GM12865 (cell line): Measurements from ENCODE around the gene SLC35F1.

Experiments used
- DNase-seq: peaks from one replicate; pipeline ENCODE4 v3.0.0; 2010; ENCODE audit warnings: low read depth
- H3K4me3 ChIP-seq: 2 replicates; pipeline ENCODE4 v1.5.1; 2011; ENCODE audit warnings: mild to moderate bottlenecking, low read depth, low read length, control low read depth
- TF ChIP-seq, protein P1 (sequence below): IDR thresholded peaks from 2 replicates; pipeline ENCODE4 v1.5.1; 2011; ENCODE audit warnings: low read length, control low read depth, low read depth, inconsistent platforms; ENCODE audit not compliant: insufficient read depth; ENCODE audit errors: missing control alignments

Gene SLC35F1

DNA sequence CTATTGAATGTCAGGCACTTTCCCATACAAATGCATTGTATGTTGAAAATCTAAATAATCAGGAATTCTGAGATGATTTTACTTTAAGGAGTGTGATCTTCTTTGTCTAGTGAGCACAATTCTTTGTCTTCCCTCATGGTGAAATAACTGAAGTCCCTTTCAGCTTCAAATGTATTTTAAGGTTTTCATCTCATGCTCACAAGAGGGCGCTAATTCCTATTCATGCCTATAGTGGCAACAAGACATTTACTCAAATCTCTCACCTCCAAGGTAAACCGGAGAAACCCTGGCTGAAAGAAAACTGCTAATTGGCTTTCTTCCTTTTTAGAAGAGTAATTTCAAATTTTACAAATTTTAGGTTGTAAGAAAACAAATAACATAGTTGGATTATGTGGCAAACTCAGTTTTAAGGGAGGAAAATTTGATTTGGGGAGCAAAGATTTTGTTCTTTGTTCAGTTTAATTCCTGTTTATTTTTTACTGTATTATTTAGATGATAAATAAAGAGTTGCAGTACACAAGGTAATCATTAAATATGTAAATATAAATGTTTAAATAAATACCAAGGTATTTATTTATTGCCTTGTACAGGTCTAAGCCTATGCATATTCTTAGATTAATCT lies 69.1 kb downstream of the SLC35F1 start:
- H3K4me3 ChIP-seq: no peak overlapping the region
- peak; percentile 59 for DNase-seq
- TF ChIP-seq, protein P1, sequence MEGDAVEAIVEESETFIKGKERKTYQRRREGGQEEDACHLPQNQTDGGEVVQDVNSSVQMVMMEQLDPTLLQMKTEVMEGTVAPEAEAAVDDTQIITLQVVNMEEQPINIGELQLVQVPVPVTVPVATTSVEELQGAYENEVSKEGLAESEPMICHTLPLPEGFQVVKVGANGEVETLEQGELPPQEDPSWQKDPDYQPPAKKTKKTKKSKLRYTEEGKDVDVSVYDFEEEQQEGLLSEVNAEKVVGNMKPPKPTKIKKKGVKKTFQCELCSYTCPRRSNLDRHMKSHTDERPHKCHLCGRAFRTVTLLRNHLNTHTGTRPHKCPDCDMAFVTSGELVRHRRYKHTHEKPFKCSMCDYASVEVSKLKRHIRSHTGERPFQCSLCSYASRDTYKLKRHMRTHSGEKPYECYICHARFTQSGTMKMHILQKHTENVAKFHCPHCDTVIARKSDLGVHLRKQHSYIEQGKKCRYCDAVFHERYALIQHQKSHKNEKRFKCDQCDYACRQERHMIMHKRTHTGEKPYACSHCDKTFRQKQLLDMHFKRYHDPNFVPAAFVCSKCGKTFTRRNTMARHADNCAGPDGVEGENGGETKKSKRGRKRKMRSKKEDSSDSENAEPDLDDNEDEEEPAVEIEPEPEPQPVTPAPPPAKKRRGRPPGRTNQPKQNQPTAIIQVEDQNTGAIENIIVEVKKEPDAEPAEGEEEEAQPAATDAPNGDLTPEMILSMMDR: peak; percentile 62

DNA sequence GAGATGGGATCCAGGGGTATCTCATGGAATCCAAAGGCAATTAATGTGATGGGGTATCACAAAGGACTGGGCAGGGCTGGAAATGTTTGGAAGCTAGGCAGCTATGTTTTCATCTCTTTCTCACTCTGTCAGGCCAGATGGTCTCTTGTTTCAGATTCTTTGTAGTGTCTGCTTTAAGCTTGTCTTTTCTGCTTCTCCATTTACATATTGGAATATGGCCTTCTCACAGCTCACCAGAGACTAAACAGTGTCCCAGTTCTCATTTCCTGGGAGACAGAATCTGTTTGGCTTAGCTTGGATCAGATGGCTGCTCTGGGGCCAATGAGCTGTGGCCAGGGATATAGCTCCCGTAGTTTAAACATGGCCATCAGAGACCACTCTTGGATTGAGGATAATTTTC lies 78.9 kb downstream of the SLC35F1 start:
- TF ChIP-seq, protein P1: no peak
- no peak overlapping the region for H3K4me3 ChIP-seq
- DNase-seq: no peak

DNA sequence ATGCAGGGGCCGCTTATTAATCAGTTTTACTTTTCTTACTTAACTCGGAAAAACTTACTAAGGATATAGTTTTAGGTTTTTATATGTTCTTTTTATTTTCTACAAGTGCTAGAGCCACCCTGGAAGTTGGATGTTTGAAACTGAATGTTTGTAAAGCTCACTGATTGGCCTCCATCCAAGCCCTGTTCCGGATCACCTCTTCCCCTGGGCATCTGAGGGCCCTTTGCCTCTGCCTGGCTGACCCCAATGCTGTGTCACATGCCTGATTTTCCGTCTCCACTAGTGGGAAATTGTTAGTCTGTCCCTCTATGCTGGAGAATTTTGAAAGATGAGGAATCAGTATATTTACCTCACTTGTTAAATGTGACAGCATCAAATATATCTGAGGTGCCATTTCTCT lies 79.3 kb downstream of the SLC35F1 start:
- TF ChIP-seq, protein P1: no peak
- H3K4me3 ChIP-seq: no peak overlapping the region
- DNase-seq: no peak

DNA sequence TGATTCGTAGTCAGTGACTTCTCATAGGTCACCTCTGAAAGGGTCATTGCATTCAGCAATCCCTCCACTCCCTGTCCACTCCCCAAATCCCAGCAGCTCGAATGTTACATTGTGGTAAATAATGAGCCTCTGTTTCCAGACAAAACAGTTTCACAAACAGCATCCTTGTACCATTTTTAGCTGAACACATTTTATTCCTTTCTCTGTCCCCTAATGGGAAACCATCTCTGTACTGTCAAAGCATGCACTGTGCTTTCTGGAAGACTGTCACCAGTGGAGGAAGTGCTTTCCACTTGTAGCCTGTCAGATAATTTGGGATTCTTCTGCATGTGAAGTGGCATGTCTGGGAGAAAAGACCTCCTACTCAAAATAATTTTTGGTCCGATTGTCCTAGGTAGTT lies 82.0 kb downstream of the SLC35F1 start:
- no peak overlapping the region for H3K4me3 ChIP-seq
- DNase-seq: no peak
- TF ChIP-seq, protein P1: no peak

DNA sequence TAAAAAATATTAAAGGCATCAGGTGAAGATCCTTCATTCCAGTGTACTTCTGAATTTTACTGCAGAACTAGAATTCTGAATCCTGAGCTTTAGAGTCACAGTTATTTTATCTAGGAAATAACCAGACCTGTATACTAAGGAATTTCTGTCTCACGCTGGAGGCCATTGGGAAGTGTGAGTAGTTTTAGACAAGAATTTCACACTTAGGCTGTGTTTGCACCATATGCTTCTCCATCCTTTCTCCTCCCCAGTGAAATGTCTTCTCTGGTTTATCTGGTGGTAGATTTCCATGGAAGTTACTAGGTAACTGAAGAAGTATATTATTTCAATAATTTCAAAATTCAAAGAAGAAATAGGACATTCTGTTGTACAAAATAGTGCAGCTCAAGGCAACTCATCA lies 83.1 kb downstream of the SLC35F1 start:
- H3K4me3 ChIP-seq: no peak overlapping the region
- TF ChIP-seq, protein P1: no peak
- no peak for DNase-seq

DNA sequence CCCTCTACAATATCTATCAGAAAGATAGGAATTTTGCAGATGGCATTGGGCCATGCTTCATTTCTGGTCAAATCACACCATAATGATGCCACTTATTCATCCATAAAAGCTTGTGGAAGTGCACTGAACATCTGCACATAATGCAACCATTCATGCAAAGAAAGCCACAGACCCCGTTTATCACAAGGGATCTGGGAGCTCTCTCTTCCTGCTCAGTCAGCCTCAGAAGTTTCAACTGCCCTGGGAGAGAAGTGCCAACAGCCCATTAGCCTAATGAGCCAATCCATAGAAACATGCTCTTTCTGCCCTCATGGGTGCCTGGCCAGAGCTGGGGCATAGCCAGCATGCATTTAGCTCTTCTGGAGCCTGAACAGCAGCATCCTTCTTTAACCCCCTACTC lies 85.8 kb downstream of the SLC35F1 start:
- no peak for DNase-seq
- TF ChIP-seq, protein P1: no peak
- no peak overlapping the region for H3K4me3 ChIP-seq

DNA sequence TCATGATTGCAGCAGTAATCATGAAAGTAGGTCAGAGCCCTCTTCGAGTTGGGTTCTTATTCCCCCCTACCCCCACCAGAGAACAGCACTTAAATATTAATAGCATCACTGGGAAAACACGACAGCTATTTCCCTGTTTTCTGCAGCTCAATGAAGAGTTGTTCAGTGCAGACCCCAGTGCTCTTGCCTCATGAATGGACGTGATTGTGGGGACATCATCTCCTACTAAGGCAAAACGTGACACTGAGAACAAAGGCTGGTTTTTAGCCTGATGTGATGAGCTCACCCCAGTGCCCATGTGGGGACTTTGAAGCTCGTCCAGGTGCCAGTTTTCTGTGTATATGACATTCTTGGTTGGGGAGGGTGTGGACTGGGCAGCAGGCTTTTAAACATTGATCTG lies 105.9 kb downstream of the SLC35F1 start:
- no peak for DNase-seq
- TF ChIP-seq, protein P1: no peak
- no peak overlapping the region for H3K4me3 ChIP-seq
